GM12873 (cell line): ENCODE results near the gene GGTLC1.

ENCODE experiments used
- TF ChIP-seq, protein P1 (sequence below): IDR thresholded peaks from 2 replicates; pipeline ENCODE4 v1.5.1; 2012; ENCODE audit warnings: low read depth, mild to moderate bottlenecking, moderate library complexity, low read length, control low read depth; ENCODE audit not compliant: insufficient read depth; ENCODE audit errors: missing control alignments

GGTLC1 gene

DNA sequence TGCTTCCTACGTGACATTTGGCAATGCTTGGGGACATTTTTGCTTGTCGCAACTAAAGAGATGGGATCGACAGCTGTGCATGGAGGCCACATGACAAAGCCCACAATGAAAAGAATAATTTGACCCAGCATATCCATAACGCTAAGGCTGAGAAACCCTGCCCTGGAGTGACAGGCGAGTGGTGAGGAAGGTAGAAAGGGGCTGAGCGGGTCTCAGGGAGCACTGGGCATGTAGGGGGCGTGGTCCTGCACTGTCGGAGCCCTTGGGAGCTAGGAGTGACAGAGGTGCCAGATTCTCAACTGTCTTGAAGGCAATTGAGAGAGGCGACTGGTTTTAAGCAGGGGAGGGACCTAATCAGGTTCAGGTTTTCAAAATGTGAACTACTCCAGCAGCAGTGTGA lies 13.6 kb downstream of the GGTLC1 start:
- TF ChIP-seq, protein P1, sequence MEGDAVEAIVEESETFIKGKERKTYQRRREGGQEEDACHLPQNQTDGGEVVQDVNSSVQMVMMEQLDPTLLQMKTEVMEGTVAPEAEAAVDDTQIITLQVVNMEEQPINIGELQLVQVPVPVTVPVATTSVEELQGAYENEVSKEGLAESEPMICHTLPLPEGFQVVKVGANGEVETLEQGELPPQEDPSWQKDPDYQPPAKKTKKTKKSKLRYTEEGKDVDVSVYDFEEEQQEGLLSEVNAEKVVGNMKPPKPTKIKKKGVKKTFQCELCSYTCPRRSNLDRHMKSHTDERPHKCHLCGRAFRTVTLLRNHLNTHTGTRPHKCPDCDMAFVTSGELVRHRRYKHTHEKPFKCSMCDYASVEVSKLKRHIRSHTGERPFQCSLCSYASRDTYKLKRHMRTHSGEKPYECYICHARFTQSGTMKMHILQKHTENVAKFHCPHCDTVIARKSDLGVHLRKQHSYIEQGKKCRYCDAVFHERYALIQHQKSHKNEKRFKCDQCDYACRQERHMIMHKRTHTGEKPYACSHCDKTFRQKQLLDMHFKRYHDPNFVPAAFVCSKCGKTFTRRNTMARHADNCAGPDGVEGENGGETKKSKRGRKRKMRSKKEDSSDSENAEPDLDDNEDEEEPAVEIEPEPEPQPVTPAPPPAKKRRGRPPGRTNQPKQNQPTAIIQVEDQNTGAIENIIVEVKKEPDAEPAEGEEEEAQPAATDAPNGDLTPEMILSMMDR = no peak

DNA sequence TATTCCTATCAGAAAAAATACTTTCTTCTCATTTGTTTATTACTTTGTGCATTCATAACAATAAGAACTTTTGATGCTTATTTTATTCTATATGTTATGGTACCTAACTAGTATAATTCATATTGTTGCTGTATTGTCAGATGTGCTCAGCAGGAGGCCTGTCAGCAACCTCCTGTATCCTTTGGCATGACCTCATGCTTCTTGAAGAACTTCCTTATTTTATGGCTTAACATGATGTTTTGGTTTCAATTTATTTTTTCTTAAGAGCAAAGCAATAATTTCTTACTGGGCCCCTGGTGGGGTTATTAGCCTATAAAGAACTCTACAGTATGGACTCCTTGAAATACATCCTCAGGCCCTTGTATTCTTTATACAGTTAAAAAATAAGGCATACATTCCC lies 17.3 kb downstream of the GGTLC1 start:
- TF ChIP-seq, protein P1 = no peak

GRCh38 chr20:23970049-23970448 lies 18.5 kb downstream of the GGTLC1 start:
- TF ChIP-seq, protein P1 = no peak

- TF ChIP-seq, protein P1 = no peak
These were observed 21.0 kb downstream of the GGTLC1 start for GRCh38 chr20:23967616-23967979.

GRCh38 chr20:23966927-23967615 lies 21.5 kb downstream of the GGTLC1 start:
- TF ChIP-seq, protein P1 = no peak

GRCh38 chr20:23966298-23966697 lies 22.3 kb downstream of the GGTLC1 start:
- TF ChIP-seq, protein P1 = no peak

GRCh38 chr20:23963941-23964340 lies 24.6 kb downstream of the GGTLC1 start:
- TF ChIP-seq, protein P1 = no peak
